Cardiac fibroblast (primary cell): ENCODE measurements around the gene LSM5.

Experiments used
- DNase-seq, 2 donors: peaks; one replicate each; pipeline versions ENCODE4 v3.0.0 to v3.0.0-alpha.2; 2010; ENCODE audit warnings: low read depth in 2 of 2
- H3K4me3 ChIP-seq, 2 donors: replicated peaks in 1 of 2; 1 replicate in 1 of 2; 2 replicates in 1 of 2; pipeline ENCODE4 v1.5.1; 2011; ENCODE audit warnings: low read depth in 2 of 2, low read length in 2 of 2, mild to moderate bottlenecking in 2 of 2, moderate library complexity in 1 of 2
- CTCF ChIP-seq: IDR thresholded peaks from one replicate; pipeline ENCODE4 v1.5.1; 2011; ENCODE audit warnings: low read depth, mild to moderate bottlenecking, low read length, inconsistent platforms

The LSM5 gene

GRCh38 chr7:32490127-32490796 is at the start of gene LSM5:
TSS of gene LSM5 (minus strand) at chr7:32490380. CDS start at chr7:32490365, 15 bp downstream.
- TF ChIP-seq CTCF: no peak
- peak within 1 kb of the TSS; percentile 59 to 72 for H3K4me3 ChIP-seq
- DNase-seq: peak; percentile 95 to 97

GRCh38 chr7:32539366-32539765 is 49.2 kb upstream of the LSM5 start:
- no peak for DNase-seq
- no peak for TF ChIP-seq CTCF
- H3K4me3 ChIP-seq: no peak overlapping the region

GRCh38 chr7:32537760-32538159 is 47.6 kb upstream of the LSM5 start:
- no peak for TF ChIP-seq CTCF
- no peak for DNase-seq
- no peak overlapping the region for H3K4me3 ChIP-seq

GRCh38 chr7:32536585-32536984 is 46.4 kb upstream of the LSM5 start:
- no peak for TF ChIP-seq CTCF
- peak; percentile 65 to 72 for DNase-seq
- no peak overlapping the region for H3K4me3 ChIP-seq

- no peak for DNase-seq
- H3K4me3 ChIP-seq: no peak overlapping the region
- no peak for TF ChIP-seq CTCF
These were observed 45.8 kb upstream of the LSM5 start for GRCh38 chr7:32536016-32536415.

GRCh38 chr7:32535162-32535702 is 45.1 kb upstream of the LSM5 start:
- no peak for DNase-seq
- no peak for TF ChIP-seq CTCF
- H3K4me3 ChIP-seq: no peak overlapping the region
